ENCODE measurements around the gene RPL22L1. TPM values are rescaled to one million over a fixed set of nuclear protein-coding genes. Genes with fewer than 3 reads are reported as not detected.

The RPL22L1 gene
- total and polyA plus RNA-seq, 4 donors = 21.3 to 252 (median 114) TPM

- ATAC-seq (ENCODE audit: insufficient read depth, low FRiP score) = no peak
- Histone ChIP-seq H3K27ac (ENCODE audit: low read depth in 1 of 2, low read length in 1 of 2) (no peak overlapping the region), H3K9me3 (ENCODE audit: control insufficient read depth in 4 of 4, insufficient read depth in 3 of 4, low read length in 3 of 4) (no peaks in the 10 kb centered on the region), H3K4me1 (ENCODE audit: control insufficient read depth in 5 of 5, insufficient read depth in 5 of 5, low read length in 5 of 5) (peaks cover 0 to 4% (median 3%) of the 10 kb centered on the region in 5 donors), H3K27me3 (ENCODE audit: control insufficient read depth in 3 of 3, insufficient read depth in 3 of 3, low read length in 2 of 3) (no peaks in the 10 kb centered on the region), H3K36me3 (ENCODE audit: control insufficient read depth in 4 of 4, insufficient read depth in 4 of 4, low read length in 4 of 4) (no peaks in the 10 kb centered on the region), H3K9ac (ENCODE audit: insufficient read depth in 1 of 2, low read length in 2 of 2) (no peak overlapping the region), H3K4me3 (no peak overlapping the region)
- 88 to 98% methylated on average over 2 of the region's 2 CpGs for WGBS, 2 donors
- TF ChIP-seq, protein P1, sequence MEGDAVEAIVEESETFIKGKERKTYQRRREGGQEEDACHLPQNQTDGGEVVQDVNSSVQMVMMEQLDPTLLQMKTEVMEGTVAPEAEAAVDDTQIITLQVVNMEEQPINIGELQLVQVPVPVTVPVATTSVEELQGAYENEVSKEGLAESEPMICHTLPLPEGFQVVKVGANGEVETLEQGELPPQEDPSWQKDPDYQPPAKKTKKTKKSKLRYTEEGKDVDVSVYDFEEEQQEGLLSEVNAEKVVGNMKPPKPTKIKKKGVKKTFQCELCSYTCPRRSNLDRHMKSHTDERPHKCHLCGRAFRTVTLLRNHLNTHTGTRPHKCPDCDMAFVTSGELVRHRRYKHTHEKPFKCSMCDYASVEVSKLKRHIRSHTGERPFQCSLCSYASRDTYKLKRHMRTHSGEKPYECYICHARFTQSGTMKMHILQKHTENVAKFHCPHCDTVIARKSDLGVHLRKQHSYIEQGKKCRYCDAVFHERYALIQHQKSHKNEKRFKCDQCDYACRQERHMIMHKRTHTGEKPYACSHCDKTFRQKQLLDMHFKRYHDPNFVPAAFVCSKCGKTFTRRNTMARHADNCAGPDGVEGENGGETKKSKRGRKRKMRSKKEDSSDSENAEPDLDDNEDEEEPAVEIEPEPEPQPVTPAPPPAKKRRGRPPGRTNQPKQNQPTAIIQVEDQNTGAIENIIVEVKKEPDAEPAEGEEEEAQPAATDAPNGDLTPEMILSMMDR (IDR thresholded peaks at IDR 0.05; ENCODE audit: control extremely low read depth, extremely low read depth) = no peak
- DNase-seq = no peak
Measured at GRCh38 chr3:170816341-170816740, 53.7 kb downstream of the RPL22L1 start.

DNA sequence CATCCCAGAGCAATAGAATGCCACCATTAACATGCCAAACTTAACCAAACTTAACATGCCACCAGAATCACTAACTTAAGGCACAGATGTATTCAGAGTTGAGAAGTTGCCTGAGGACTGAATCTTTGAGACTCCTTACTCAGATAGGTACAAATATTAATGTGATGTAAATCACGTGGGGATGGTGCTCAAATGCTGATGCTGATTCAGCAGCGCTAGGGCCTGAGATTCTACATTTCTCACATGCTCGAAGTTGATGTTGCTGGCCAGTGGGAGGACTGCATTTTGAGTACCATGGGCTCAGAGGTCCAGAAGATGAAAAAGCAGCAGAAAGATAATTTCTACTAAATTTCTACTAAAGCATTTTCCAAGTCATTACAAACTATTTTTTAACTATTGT, 54.1 kb downstream of the RPL22L1 start:
- Histone ChIP-seq H3K9me3 (ENCODE audit: control insufficient read depth in 4 of 4, insufficient read depth in 3 of 4, low read length in 3 of 4) (no peaks in the 10 kb centered on the region), H3K4me3 (no peak overlapping the region), H3K36me3 (ENCODE audit: control insufficient read depth in 4 of 4, insufficient read depth in 4 of 4, low read length in 4 of 4) (no peaks in the 10 kb centered on the region), H3K27ac (ENCODE audit: low read depth in 1 of 2, low read length in 1 of 2) (no peak overlapping the region), H3K4me1 (ENCODE audit: control insufficient read depth in 5 of 5, insufficient read depth in 5 of 5, low read length in 5 of 5) (peaks cover 0 to 4% (median 3%) of the 10 kb centered on the region in 5 donors), H3K27me3 (ENCODE audit: control insufficient read depth in 3 of 3, insufficient read depth in 3 of 3, low read length in 2 of 3) (no peaks in the 10 kb centered on the region), H3K9ac (ENCODE audit: insufficient read depth in 1 of 2, low read length in 2 of 2) (no peak overlapping the region)
- 82 to 89% methylated on average over 3 of the region's 3 CpGs for WGBS, 2 donors
- no peak for DNase-seq
- ATAC-seq (ENCODE audit: insufficient read depth, low FRiP score) = no peak
- TF ChIP-seq, protein P1 (IDR thresholded peaks at IDR 0.05; ENCODE audit: control extremely low read depth, extremely low read depth) = no peak

- Histone ChIP-seq H3K9ac (ENCODE audit: insufficient read depth in 1 of 2, low read length in 2 of 2) (no peak overlapping the region), H3K27me3 (ENCODE audit: control insufficient read depth in 3 of 3, insufficient read depth in 3 of 3, low read length in 2 of 3) (no peaks in the 10 kb centered on the region), H3K9me3 (ENCODE audit: control insufficient read depth in 4 of 4, insufficient read depth in 3 of 4, low read length in 3 of 4) (no peaks in the 10 kb centered on the region), H3K27ac (ENCODE audit: low read depth in 1 of 2, low read length in 1 of 2) (no peak overlapping the region), H3K4me1 (ENCODE audit: control insufficient read depth in 5 of 5, insufficient read depth in 5 of 5, low read length in 5 of 5) (peaks cover 0 to 4% (median 3%) of the 10 kb centered on the region in 5 donors), H3K4me3 (no peak overlapping the region), H3K36me3 (ENCODE audit: control insufficient read depth in 4 of 4, insufficient read depth in 4 of 4, low read length in 4 of 4) (no peaks in the 10 kb centered on the region)
- TF ChIP-seq, protein P1 (IDR thresholded peaks at IDR 0.05; ENCODE audit: control extremely low read depth, extremely low read depth) = no peak
- 64 to 79% methylated on average over 8 of the region's 8 CpGs for WGBS, 2 donors
- DNase-seq (peak in 1 of 3 donors; percentile 22), ATAC-seq (ENCODE audit: insufficient read depth, low FRiP score) (no peak)
Measured at GRCh38 chr3:170815340-170815739, 54.7 kb downstream of the RPL22L1 start.

Other genes with a start within 250 kb of the RPL22L1 start
- 1 to 10 TPM; 4.4 to 4.5 TPM for gene EIF5A2, start 38.4 kb upstream of the RPL22L1 start, total RNA-seq
- 1 to 10 TPM; 1.4 to 4.6 TPM for gene EIF5A2, start 38.4 kb upstream of the RPL22L1 start, polyA plus RNA-seq
- gene SLC2A2, start 156.5 kb upstream of the RPL22L1 start, total RNA-seq = under 1 TPM in 1 of 2 donors, not detected in 1; 0.12 TPM
- gene SLC2A2, start 156.5 kb upstream of the RPL22L1 start, polyA plus RNA-seq = not detected

Measured in lung (tissue), 12 donors.